GM23338 (cell line): ENCODE measurements around the gene FRZB. TPM values are rescaled to one million over a fixed set of nuclear protein-coding genes. Genes with fewer than 3 reads are reported as not detected.

Source experiments
- ATAC-seq: fragments of 200-7000 bp; cut with Tn5 transposase; 3 replicates; pipeline ENCODE4 v1.9.1; 2020
- DNase-seq: peaks from one replicate; pipeline ENCODE4 v3.0.0-alpha.2; 2015; ENCODE audit warnings: low spot score
- H2AFZ ChIP-seq: fragments of 200-600 bp; sonication (generic); 2 replicates; pipeline ENCODE4 v1.8.0; 2016; ENCODE audit warnings: antibody characterized with exemption, mild to moderate bottlenecking, moderate library complexity
- H3F3A ChIP-seq: fragments of 200-600 bp; sonication (generic); replicated peaks from 2 replicates; pipeline ENCODE4 v1.8.0; 2017; ENCODE audit warnings: antibody characterized with exemption, mixed run types, low read depth
- H3K27ac ChIP-seq: fragments of 200-600 bp; sonication (generic); 2 replicates; pipeline ENCODE4 v1.6.1; 2016; ENCODE audit warnings: low read depth
- H3K27me3 ChIP-seq: fragments of 200-600 bp; sonication (generic); 2 replicates; pipeline ENCODE4 v1.8.0; 2016; ENCODE audit warnings: mild to moderate bottlenecking, mixed run types, moderate library complexity; ENCODE audit not compliant: insufficient read depth
- H3K36me3 ChIP-seq: fragments of 200-600 bp; sonication (generic); 2 replicates; pipeline ENCODE4 v1.8.0; 2016; ENCODE audit warnings: mild to moderate bottlenecking; ENCODE audit not compliant: insufficient read depth
- H3K4me1 ChIP-seq: fragments of 200-600 bp; sonication (generic); 2 replicates; pipeline ENCODE4 v1.8.0; 2016; ENCODE audit warnings: mild to moderate bottlenecking, moderate library complexity; ENCODE audit not compliant: insufficient read depth
- H3K4me2 ChIP-seq: fragments of 200-600 bp; sonication (generic); 2 replicates; pipeline ENCODE4 v1.7.1; 2017; ENCODE audit warnings: mixed run types
- H3K4me3 ChIP-seq: fragments of 200-600 bp; sonication (generic); 2 replicates; pipeline ENCODE4 v1.6.1; 2016; ENCODE audit warnings: mixed run types
- H3K79me2 ChIP-seq: fragments of 200-600 bp; sonication (generic); replicated peaks from 2 replicates; pipeline ENCODE4 v1.8.0; 2017; ENCODE audit warnings: mild to moderate bottlenecking; ENCODE audit not compliant: insufficient read depth
- H3K9me2 ChIP-seq: fragments of 200-600 bp; sonication (generic); 2 replicates; pipeline ENCODE4 v1.8.0; 2017; ENCODE audit not compliant: insufficient read depth
- H4K20me1 ChIP-seq: fragments of 200-600 bp; sonication (generic); replicated peaks from 2 replicates; pipeline ENCODE4 v1.8.0; 2017; ENCODE audit warnings: mild to moderate bottlenecking; ENCODE audit not compliant: insufficient read depth
- H3K27ac Mint-ChIP-seq: 2 replicates; pipeline ENCODE4 v1.8.0; 2020; ENCODE audit warnings: inconsistent platforms, mild to moderate bottlenecking, moderate library complexity, mixed read lengths
- H3K27me3 Mint-ChIP-seq: 3 replicates; pipeline ENCODE4 v1.8.0; 2022; ENCODE audit warnings: low read depth, mild to moderate bottlenecking, moderate library complexity, mixed read lengths, inconsistent platforms; ENCODE audit not compliant: insufficient read depth, poor library complexity
- H3K36me3 Mint-ChIP-seq: 3 replicates; pipeline ENCODE4 v1.8.0; 2021; ENCODE audit warnings: low read depth, mild to moderate bottlenecking, inconsistent platforms, moderate library complexity, mixed read lengths
- H3K4me1 Mint-ChIP-seq: 3 replicates; pipeline ENCODE4 v1.8.0; 2020; ENCODE audit warnings: mild to moderate bottlenecking, inconsistent platforms, mixed read lengths
- H3K4me3 Mint-ChIP-seq: 3 replicates; pipeline ENCODE4 v1.8.0; 2021; ENCODE audit warnings: moderate library complexity, mild to moderate bottlenecking, inconsistent platforms, mixed read lengths
- H3K9me3 Mint-ChIP-seq: 3 replicates; pipeline ENCODE4 v1.8.0; 2020; ENCODE audit warnings: moderate library complexity, mild to moderate bottlenecking, inconsistent platforms, mixed read lengths
- CREB1 ChIP-seq: fragments of 250-450 bp; sonication (Bioruptor Pico); IDR thresholded peaks from 2 replicates; pipeline ENCODE4 v1.5.0; 2020; ENCODE audit warnings: low read depth, mild to moderate bottlenecking, moderate library complexity
- EZH2 ChIP-seq: fragments of 200-600 bp; sonication (generic); IDR thresholded peaks from one replicate; pipeline ENCODE4 v1.8.0; 2017; ENCODE audit warnings: antibody characterized with exemption, mild to moderate bottlenecking, low read depth; ENCODE audit not compliant: unreplicated experiment
- JUNB ChIP-seq: IDR thresholded peaks from one replicate; pipeline ENCODE4 v1.6.1; 2016; ENCODE audit warnings: antibody characterized with exemption; ENCODE audit not compliant: unreplicated experiment
- NANOG ChIP-seq: IDR thresholded peaks from 2 replicates; pipeline ENCODE4 v1.6.1; 2016; ENCODE audit warnings: antibody characterized with exemption, borderline replicate concordance
- POLR2AphosphoS5 ChIP-seq: IDR thresholded peaks from 2 replicates; pipeline ENCODE4 v1.6.1; 2016; ENCODE audit warnings: antibody characterized with exemption, low read depth
- STAT1 ChIP-seq: IDR thresholded peaks from one replicate; pipeline ENCODE4 v1.6.1; 2016; ENCODE audit warnings: antibody characterized with exemption; ENCODE audit not compliant: unreplicated experiment
- ZNF114 ChIP-seq: fragments of 250-450 bp; sonication (Bioruptor Pico); IDR thresholded peaks from 2 replicates; pipeline ENCODE4 v1.5.0; 2020; ENCODE audit warnings: mild to moderate bottlenecking, moderate library complexity
- ZNF331 ChIP-seq: fragments of 250-450 bp; sonication (Bioruptor Pico); IDR thresholded peaks from 2 replicates; pipeline ENCODE4 v1.5.0; 2020; ENCODE audit warnings: low read depth, mild to moderate bottlenecking, moderate library complexity
- polyA plus RNA-seq: library from polyadenylated mRNA; unstranded; fragments of >200 nt; fragmentation: Nextera tagmentation; extraction: Ambion mirVana; gene quantifications from 2 replicates; pipeline ENCODE4 v1.2.1, GENCODE V29; 2016
- total RNA-seq: library from RNA; depleted of rRNA; stranded (reverse); fragments of >200 nt; shearing (Covaris generic); gene quantifications from 2 replicates; pipeline ENCODE4 v1.2.3, GENCODE V29; 2014
- TF ChIP-seq, protein P1 (sequence below): IDR thresholded peaks from one replicate; pipeline ENCODE4 v1.6.1; 2018; ENCODE audit warnings: antibody characterized with exemption; ENCODE audit not compliant: unreplicated experiment
- TF ChIP-seq, protein P2 (sequence below): fragments of 250-450 bp; sonication (Bioruptor Pico); IDR thresholded peaks from 2 replicates; pipeline ENCODE4 v1.5.0; 2020; ENCODE audit warnings: mild to moderate bottlenecking, moderate library complexity
- TF ChIP-seq, protein P3 (sequence below): IDR thresholded peaks from 2 replicates; pipeline ENCODE4 v1.6.1; 2016; ENCODE audit warnings: antibody characterized with exemption
- TF ChIP-seq, protein P4 (sequence below), 2 experiments: fragments of 200-600 bp in 1 of 2; sonication (generic) in 1 of 2; conservative IDR thresholded peaks; 2 replicates each; pipeline versions ENCODE4 v1.5.1 to v1.6.1; 2016 to 2017; ENCODE audit warnings: antibody characterized with exemption in 2 of 2, low read depth in 2 of 2, mild to moderate bottlenecking in 2 of 2, moderate library complexity in 1 of 2

FRZB gene
- total and polyA plus RNA-seq, 2 experiments from 2014 or later, result 0.52 to 1.2 TPM

DNA sequence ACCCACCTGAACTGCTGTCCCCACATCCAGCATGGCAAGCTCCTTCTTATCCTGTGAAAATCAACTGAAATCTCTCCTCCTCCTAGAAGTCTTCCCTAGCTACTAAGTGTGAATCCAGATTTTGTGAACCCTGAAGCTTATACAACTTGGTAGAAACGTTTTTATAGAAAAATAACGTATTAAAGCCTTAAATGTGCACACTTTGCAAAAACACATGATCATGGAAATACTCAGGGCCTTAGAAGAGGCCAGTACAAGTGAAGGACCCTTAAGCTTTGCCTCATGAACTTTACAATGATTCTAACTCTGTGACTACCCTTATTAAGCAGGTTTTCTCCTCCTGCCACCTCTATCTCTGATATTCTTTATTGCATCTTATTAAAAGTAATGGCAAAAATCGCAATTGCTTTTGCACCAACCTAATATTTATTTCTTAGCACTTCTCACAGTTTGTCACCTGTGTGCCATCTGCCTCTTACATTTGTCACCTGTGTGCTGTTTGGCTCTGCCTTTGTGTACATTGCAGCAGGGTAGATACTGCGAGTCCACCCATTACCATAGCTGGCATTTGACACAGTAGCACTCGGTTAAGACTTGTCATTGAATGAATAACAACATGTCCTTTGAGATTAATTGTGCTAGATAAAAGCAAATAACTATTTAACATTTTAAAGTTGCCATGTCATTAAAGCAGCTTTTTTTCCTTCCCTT, 42.2 kb downstream of the FRZB start (continued):
- TF ChIP-seq, protein P1, sequence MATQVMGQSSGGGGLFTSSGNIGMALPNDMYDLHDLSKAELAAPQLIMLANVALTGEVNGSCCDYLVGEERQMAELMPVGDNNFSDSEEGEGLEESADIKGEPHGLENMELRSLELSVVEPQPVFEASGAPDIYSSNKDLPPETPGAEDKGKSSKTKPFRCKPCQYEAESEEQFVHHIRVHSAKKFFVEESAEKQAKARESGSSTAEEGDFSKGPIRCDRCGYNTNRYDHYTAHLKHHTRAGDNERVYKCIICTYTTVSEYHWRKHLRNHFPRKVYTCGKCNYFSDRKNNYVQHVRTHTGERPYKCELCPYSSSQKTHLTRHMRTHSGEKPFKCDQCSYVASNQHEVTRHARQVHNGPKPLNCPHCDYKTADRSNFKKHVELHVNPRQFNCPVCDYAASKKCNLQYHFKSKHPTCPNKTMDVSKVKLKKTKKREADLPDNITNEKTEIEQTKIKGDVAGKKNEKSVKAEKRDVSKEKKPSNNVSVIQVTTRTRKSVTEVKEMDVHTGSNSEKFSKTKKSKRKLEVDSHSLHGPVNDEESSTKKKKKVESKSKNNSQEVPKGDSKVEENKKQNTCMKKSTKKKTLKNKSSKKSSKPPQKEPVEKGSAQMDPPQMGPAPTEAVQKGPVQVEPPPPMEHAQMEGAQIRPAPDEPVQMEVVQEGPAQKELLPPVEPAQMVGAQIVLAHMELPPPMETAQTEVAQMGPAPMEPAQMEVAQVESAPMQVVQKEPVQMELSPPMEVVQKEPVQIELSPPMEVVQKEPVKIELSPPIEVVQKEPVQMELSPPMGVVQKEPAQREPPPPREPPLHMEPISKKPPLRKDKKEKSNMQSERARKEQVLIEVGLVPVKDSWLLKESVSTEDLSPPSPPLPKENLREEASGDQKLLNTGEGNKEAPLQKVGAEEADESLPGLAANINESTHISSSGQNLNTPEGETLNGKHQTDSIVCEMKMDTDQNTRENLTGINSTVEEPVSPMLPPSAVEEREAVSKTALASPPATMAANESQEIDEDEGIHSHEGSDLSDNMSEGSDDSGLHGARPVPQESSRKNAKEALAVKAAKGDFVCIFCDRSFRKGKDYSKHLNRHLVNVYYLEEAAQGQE, result no peak
- no peak for TF ChIP-seq NANOG

DNA sequence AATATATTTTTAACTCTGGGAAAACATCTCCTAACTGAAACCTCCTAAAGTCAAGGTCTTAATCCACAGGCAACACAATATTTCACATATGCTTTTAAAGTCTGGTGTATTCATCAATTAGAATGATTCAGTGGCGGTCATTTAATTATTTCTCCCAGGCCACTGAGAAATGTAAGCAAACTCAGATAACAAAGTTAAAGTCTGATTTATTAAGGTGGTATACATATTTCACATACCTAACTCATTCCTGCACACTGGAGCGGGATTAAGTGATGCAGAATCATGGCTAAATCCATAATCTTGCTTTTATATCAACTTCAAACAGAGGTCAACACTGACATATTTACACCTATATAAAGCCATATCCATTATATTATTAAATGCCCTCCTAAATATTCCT, 43.7 kb downstream of the FRZB start:
- no peaks in the 10 kb centered on the region for H3K36me3 ChIP-seq
- H3K27ac ChIP-seq, result no peak overlapping the region
- Mint-ChIP-seq H3K4me3 (no peak overlapping the region), H3K9me3 (no peaks in the 10 kb centered on the region), H3K27me3 (peaks cover 7% of the 10 kb centered on the region), H3K36me3 (no peaks in the 10 kb centered on the region), H3K4me1 (peaks cover 36% of the 10 kb centered on the region), H3K27ac (no peak overlapping the region)
- no peak overlapping the region for H3K4me2 ChIP-seq
- no peaks in the 10 kb centered on the region for H3K79me2 ChIP-seq
- ATAC-seq (no peak), DNase-seq (no peak)
- no peak overlapping the region for H3K4me3 ChIP-seq
- no peaks in the 10 kb centered on the region for H4K20me1 ChIP-seq
- no peak overlapping the region for H2AFZ ChIP-seq
- no peaks in the 10 kb centered on the region for H3F3A ChIP-seq
- peaks cover 34% of the 10 kb centered on the region for H3K4me1 ChIP-seq
- H3K9me2 ChIP-seq, result no peaks in the 10 kb centered on the region
- H3K27me3 ChIP-seq, result no peaks in the 10 kb centered on the region
- TF ChIP-seq, protein P2, sequence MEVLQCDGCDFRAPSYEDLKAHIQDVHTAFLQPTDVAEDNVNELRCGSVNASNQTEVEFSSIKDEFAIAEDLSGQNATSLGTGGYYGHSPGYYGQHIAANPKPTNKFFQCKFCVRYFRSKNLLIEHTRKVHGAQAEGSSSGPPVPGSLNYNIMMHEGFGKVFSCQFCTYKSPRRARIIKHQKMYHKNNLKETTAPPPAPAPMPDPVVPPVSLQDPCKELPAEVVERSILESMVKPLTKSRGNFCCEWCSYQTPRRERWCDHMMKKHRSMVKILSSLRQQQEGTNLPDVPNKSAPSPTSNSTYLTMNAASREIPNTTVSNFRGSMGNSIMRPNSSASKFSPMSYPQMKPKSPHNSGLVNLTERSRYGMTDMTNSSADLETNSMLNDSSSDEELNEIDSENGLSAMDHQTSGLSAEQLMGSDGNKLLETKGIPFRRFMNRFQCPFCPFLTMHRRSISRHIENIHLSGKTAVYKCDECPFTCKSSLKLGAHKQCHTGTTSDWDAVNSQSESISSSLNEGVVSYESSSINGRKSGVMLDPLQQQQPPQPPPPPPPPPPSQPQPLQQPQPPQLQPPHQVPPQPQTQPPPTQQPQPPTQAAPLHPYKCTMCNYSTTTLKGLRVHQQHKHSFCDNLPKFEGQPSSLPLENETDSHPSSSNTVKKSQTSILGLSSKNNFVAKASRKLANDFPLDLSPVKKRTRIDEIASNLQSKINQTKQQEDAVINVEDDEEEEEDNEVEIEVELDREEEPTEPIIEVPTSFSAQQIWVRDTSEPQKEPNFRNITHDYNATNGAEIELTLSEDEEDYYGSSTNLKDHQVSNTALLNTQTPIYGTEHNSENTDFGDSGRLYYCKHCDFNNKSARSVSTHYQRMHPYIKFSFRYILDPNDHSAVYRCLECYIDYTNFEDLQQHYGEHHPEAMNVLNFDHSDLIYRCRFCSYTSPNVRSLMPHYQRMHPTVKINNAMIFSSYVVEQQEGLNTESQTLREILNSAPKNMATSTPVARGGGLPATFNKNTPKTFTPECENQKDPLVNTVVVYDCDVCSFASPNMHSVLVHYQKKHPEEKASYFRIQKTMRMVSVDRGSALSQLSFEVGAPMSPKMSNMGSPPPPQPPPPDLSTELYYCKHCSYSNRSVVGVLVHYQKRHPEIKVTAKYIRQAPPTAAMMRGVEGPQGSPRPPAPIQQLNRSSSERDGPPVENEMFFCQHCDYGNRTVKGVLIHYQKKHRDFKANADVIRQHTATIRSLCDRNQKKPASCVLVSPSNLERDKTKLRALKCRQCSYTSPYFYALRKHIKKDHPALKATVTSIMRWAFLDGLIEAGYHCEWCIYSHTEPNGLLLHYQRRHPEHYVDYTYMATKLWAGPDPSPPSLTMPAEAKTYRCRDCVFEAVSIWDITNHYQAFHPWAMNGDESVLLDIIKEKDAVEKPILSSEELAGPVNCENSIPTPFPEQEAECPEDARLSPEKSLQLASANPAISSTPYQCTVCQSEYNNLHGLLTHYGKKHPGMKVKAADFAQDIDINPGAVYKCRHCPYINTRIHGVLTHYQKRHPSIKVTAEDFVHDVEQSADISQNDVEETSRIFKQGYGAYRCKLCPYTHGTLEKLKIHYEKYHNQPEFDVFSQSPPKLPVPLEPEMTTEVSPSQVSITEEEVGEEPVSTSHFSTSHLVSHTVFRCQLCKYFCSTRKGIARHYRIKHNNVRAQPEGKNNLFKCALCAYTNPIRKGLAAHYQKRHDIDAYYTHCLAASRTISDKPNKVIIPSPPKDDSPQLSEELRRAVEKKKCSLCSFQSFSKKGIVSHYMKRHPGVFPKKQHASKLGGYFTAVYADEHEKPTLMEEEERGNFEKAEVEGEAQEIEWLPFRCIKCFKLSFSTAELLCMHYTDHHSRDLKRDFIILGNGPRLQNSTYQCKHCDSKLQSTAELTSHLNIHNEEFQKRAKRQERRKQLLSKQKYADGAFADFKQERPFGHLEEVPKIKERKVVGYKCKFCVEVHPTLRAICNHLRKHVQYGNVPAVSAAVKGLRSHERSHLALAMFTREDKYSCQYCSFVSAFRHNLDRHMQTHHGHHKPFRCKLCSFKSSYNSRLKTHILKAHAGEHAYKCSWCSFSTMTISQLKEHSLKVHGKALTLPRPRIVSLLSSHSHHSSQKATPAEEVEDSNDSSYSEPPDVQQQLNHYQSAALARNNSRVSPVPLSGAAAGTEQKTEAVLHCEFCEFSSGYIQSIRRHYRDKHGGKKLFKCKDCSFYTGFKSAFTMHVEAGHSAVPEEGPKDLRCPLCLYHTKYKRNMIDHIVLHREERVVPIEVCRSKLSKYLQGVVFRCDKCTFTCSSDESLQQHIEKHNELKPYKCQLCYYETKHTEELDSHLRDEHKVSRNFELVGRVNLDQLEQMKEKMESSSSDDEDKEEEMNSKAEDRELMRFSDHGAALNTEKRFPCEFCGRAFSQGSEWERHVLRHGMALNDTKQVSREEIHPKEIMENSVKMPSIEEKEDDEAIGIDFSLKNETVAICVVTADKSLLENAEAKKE (CRISPR knock-in tag), result no peak
- TF ChIP-seq EZH2 (no peak), POLR2AphosphoS5 (no peak), JUNB (no peak), NANOG (no peak), STAT1 (no peak), CREB1 (CRISPR knock-in tag) (no peak), ZNF331 (CRISPR knock-in tag) (no peak), ZNF114 (no peak)
- TF ChIP-seq, protein P3, sequence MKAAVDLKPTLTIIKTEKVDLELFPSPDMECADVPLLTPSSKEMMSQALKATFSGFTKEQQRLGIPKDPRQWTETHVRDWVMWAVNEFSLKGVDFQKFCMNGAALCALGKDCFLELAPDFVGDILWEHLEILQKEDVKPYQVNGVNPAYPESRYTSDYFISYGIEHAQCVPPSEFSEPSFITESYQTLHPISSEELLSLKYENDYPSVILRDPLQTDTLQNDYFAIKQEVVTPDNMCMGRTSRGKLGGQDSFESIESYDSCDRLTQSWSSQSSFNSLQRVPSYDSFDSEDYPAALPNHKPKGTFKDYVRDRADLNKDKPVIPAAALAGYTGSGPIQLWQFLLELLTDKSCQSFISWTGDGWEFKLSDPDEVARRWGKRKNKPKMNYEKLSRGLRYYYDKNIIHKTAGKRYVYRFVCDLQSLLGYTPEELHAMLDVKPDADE, result no peak
- TF ChIP-seq, protein P4, sequence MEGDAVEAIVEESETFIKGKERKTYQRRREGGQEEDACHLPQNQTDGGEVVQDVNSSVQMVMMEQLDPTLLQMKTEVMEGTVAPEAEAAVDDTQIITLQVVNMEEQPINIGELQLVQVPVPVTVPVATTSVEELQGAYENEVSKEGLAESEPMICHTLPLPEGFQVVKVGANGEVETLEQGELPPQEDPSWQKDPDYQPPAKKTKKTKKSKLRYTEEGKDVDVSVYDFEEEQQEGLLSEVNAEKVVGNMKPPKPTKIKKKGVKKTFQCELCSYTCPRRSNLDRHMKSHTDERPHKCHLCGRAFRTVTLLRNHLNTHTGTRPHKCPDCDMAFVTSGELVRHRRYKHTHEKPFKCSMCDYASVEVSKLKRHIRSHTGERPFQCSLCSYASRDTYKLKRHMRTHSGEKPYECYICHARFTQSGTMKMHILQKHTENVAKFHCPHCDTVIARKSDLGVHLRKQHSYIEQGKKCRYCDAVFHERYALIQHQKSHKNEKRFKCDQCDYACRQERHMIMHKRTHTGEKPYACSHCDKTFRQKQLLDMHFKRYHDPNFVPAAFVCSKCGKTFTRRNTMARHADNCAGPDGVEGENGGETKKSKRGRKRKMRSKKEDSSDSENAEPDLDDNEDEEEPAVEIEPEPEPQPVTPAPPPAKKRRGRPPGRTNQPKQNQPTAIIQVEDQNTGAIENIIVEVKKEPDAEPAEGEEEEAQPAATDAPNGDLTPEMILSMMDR (conservative IDR thresholded peaks at IDR 0.05; ENCODE audit: low read depth in 2 of 2), result no peak
